Smooth muscle cell (in vitro differentiated cells): Measurements from ENCODE around the gene ILF3. TPM values are rescaled to one million over a fixed set of nuclear protein-coding genes. Genes with fewer than 3 reads are reported as not detected.

ENCODE experiments used
- DNase-seq: peaks from one replicate; lab custom pipeline; 2025; ENCODE audit not compliant: unreplicated experiment; lab: John Stamatoyannopoulos, UW
- H2AFZ ChIP-seq: fragments of 200-600 bp; sonication (generic); 2 replicates; pipeline ENCODE4 v1.6.0; 2016; ENCODE audit warnings: antibody characterized with exemption, low read depth, mild to moderate bottlenecking
- H3F3A ChIP-seq: fragments of 200-600 bp; sonication (generic); 2 replicates; pipeline ENCODE4 v1.6.0; 2017; ENCODE audit warnings: antibody characterized with exemption, low read depth
- H3K27ac ChIP-seq: fragments of 200-600 bp; sonication (generic); 2 replicates; pipeline ENCODE4 v1.5.1; 2016; ENCODE audit warnings: low read depth, mild to moderate bottlenecking
- H3K27me3 ChIP-seq: fragments of 200-600 bp; sonication (generic); 2 replicates; pipeline ENCODE4 v1.6.1; 2016; ENCODE audit warnings: low read depth, mild to moderate bottlenecking
- H3K36me3 ChIP-seq: fragments of 200-600 bp; sonication (generic); 2 replicates; pipeline ENCODE4 v1.5.1; 2016; ENCODE audit warnings: low read depth
- H3K4me1 ChIP-seq: fragments of 200-600 bp; sonication (generic); 2 replicates; pipeline ENCODE4 v1.5.1; 2016; ENCODE audit warnings: low read depth
- H3K4me2 ChIP-seq: fragments of 200-600 bp; sonication (generic); 2 replicates; pipeline ENCODE4 v1.6.0; 2016; ENCODE audit warnings: mild to moderate bottlenecking
- H3K4me3 ChIP-seq: fragments of 200-600 bp; sonication (generic); 2 replicates; pipeline ENCODE4 v1.5.1; 2016; ENCODE audit warnings: mild to moderate bottlenecking
- H3K79me2 ChIP-seq: fragments of 200-600 bp; sonication (generic); 2 replicates; pipeline ENCODE4 v1.6.0; 2016; ENCODE audit warnings: low read depth, mild to moderate bottlenecking
- H3K9ac ChIP-seq: fragments of 200-600 bp; sonication (generic); 2 replicates; pipeline ENCODE4 v1.6.0; 2016; ENCODE audit warnings: low read depth
- H3K9me3 ChIP-seq: fragments of 200-600 bp; sonication (generic); replicated peaks from 2 replicates; pipeline ENCODE4 v1.5.1; 2016; ENCODE audit warnings: low read depth
- H4K20me1 ChIP-seq: fragments of 200-600 bp; sonication (generic); 2 replicates; pipeline ENCODE4 v1.6.0; 2016; ENCODE audit warnings: low read depth
- CTCF ChIP-seq: fragments of 200-600 bp; sonication (generic); IDR thresholded peaks from 2 replicates; pipeline ENCODE4 v1.5.1; 2017; ENCODE audit warnings: borderline replicate concordance, mild to moderate bottlenecking, antibody characterized with exemption; ENCODE audit not compliant: insufficient read depth, poor library complexity, severe bottlenecking
- WGBS: methylation state at CpG from one replicate; pipeline ENCODE4 v1.1.7; 2016; ENCODE audit warnings: low lambda C conversion rate; 5-methylcytosine and 5-hydroxymethylcytosine counted together
- polyA plus RNA-seq: library from polyadenylated mRNA; unstranded; fragments of >200 nt; fragmentation: Nextera tagmentation; extraction: Ambion mirVana; gene quantifications from 2 replicates; pipeline ENCODE4 v1.2.1, GENCODE V29; 2016
- total RNA-seq: library from RNA; depleted of rRNA; stranded (reverse); fragments of >200 nt; gene quantifications from 2 replicates; pipeline ENCODE4 v1.2.3, GENCODE V29; 2014

Gene ILF3
- total and polyA plus RNA-seq, 2 experiments from 2014 or later, result 78.0 to 108 TPM

- H2AFZ ChIP-seq, result no peak overlapping the region
- no peak overlapping the region for H3K9ac ChIP-seq
- no peaks in the 10 kb centered on the region for H3K9me3 ChIP-seq
- TF ChIP-seq CTCF, result no peak
- H3K79me2 ChIP-seq, result no peaks in the 10 kb centered on the region
- no peaks in the 10 kb centered on the region for H3K27me3 ChIP-seq
- no peaks in the 10 kb centered on the region for H3K36me3 ChIP-seq
- no peak overlapping the region for H3K4me2 ChIP-seq
- H3K27ac ChIP-seq, result no peak overlapping the region
- DNase-seq, result no peak
- peaks cover 6% of the 10 kb centered on the region for H4K20me1 ChIP-seq
- H3F3A ChIP-seq, result peaks cover 10% of the 10 kb centered on the region
- H3K4me1 ChIP-seq, result peaks cover 11% of the 10 kb centered on the region
- no peak overlapping the region for H3K4me3 ChIP-seq
- WGBS, result 92% methylated on average over 12 of the region's 12 CpGs
Observed at GRCh38 chr19:10646456-10647159, 7.5 kb upstream of the ILF3 start.

GRCh38 chr19:10648360-10648759, 5.8 kb upstream of the ILF3 start:
- Histone ChIP-seq H3K9ac (no peak overlapping the region), H4K20me1 (no peaks in the 10 kb centered on the region), H3K27ac (no peak overlapping the region), H3K79me2 (no peaks in the 10 kb centered on the region), H3K4me1 (peaks cover 15% of the 10 kb centered on the region), H2AFZ (no peak overlapping the region), H3K27me3 (no peaks in the 10 kb centered on the region), H3F3A (peaks cover under 1% of the 10 kb centered on the region), H3K36me3 (no peaks in the 10 kb centered on the region), H3K4me2 (no peak overlapping the region), H3K4me3 (no peak overlapping the region), H3K9me3 (no peaks in the 10 kb centered on the region)
- TF ChIP-seq CTCF, result no peak
- WGBS, result 93% methylated on average over 4 of the region's 4 CpGs
- DNase-seq, result no peak

- no peak overlapping the region for H3K4me2 ChIP-seq
Observed at GRCh38 chr19:10651851-10652250, 2.3 kb upstream of the ILF3 start.

More at GRCh38 chr19:10651851-10652250, 2.3 kb upstream of the ILF3 start:
- peaks cover 10% of the 10 kb centered on the region for H3F3A ChIP-seq
- DNase-seq, result no peak
- peaks cover 22% of the 10 kb centered on the region for H4K20me1 ChIP-seq
- no peaks in the 10 kb centered on the region for H3K9me3 ChIP-seq
- H3K9ac ChIP-seq, result no peak overlapping the region
- H3K27me3 ChIP-seq, result no peaks in the 10 kb centered on the region
- H3K4me1 ChIP-seq, result peaks cover 12% of the 10 kb centered on the region
- H3K27ac ChIP-seq, result no peak overlapping the region
- no peaks in the 10 kb centered on the region for H3K36me3 ChIP-seq
- peaks cover 26% of the 10 kb centered on the region for H3K79me2 ChIP-seq
- H3K4me3 ChIP-seq, result no peak overlapping the region
- H2AFZ ChIP-seq, result no peak overlapping the region
- TF ChIP-seq CTCF, result no peak
- WGBS, result 97% methylated on average over 4 of the region's 4 CpGs
